Lower lobe of right lung (tissue), 2 donors: ENCODE results near the gene ZNF341. TPM values are rescaled to one million over a fixed set of nuclear protein-coding genes. Genes with fewer than 3 reads are reported as not detected.
A peak's percentile ranks its signal among the peaks of the same experiment; 100 is the strongest.

Experiments
- ATAC-seq, 2 donors: fragments of 200-7000 bp; cut with Tn5 transposase; one replicate each; pipeline ENCODE4 v1.9.1; 2020 to 2022; ENCODE audit warnings: mild to moderate bottlenecking in 2 of 2, moderate library complexity in 2 of 2
- DNase-seq: peaks from one replicate; pipeline ENCODE4 v3.0.0-alpha.2; 2020
- H3K27ac ChIP-seq: fragments of 200-600 bp; one replicate; pipeline ENCODE4 v1.8.0; 2022
- H3K27me3 ChIP-seq: fragments of 200-600 bp; one replicate; pipeline ENCODE4 v1.8.0; 2022; ENCODE audit warnings: low read depth
- H3K36me3 ChIP-seq: fragments of 200-600 bp; one replicate; pipeline ENCODE4 v1.8.0; 2022; ENCODE audit warnings: mild to moderate bottlenecking
- H3K4me1 ChIP-seq: fragments of 200-600 bp; one replicate; pipeline ENCODE4 v1.8.0; 2022
- H3K4me3 ChIP-seq: fragments of 200-600 bp; one replicate; pipeline ENCODE4 v1.8.0; 2022; ENCODE audit warnings: mild to moderate bottlenecking
- H3K9me3 ChIP-seq: fragments of 200-600 bp; one replicate; pipeline ENCODE4 v1.8.0; 2022
- CTCF ChIP-seq: fragments of 200-600 bp; IDR thresholded peaks from one replicate; pipeline ENCODE4 v1.8.0; 2022; ENCODE audit warnings: antibody characterized with exemption, mild to moderate bottlenecking
- intact Hi-C: fragments of 100-400 bp; cut with DNase I; formaldehyde crosslinking; loops from one replicate; pipeline ENCODE4 v1.11.0; 2022
- total RNA-seq: library from RNA; stranded (reverse); fragmentation: NEBNext Ultra II Directional; extraction: Animal tissue kit (Norgen Biotek cat#: 25700); gene quantifications from one replicate; pipeline ENCODE4 v1.2.1, GENCODE V29; 2021
- donor health status: DM: no; HTN: yes; CAD: no; lungs with severe emphysema.

The ZNF341 gene
- total RNA-seq, 1 donor from 2014 or later: 5.6 TPM

DNA sequence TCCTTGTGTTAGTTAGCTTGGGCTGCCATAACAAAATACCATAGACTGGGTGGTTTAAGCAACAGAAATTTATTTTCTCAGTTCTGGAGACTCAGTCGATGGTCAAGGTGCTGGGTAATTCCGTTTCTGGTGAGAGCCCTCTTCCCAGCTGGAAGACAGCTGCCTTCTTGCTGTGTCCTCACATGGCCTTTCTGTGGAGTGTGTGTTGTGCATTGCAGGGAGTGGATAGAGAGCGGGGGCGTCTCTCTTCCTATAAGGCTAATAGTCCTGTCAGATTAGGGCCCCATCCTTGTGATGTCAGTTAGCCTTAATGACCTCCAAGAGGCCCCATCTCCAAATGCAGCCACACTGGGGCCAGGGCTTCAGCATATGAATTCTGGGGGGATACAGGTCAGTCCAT is 98.6 kb downstream of the ZNF341 start:
- Histone ChIP-seq H3K36me3 (peaks cover 6% of the 10 kb centered on the region), H3K27ac (no peak overlapping the region), H3K27me3 (no peaks in the 10 kb centered on the region), H3K9me3 (no peaks in the 10 kb centered on the region), H3K4me1 (peaks cover 88% of the 10 kb centered on the region), H3K4me3 (no peak overlapping the region)
- peak in 1 of 2 donors; percentile 9 for ATAC-seq
- no peak for DNase-seq
- intact Hi-C loops: no loop called here
- no peak for TF ChIP-seq CTCF

- Histone ChIP-seq H3K4me1 (peaks cover 89% of the 10 kb centered on the region), H3K27me3 (no peaks in the 10 kb centered on the region), H3K27ac (peak overlapping the region; percentile 25), H3K4me3 (no peak overlapping the region), H3K36me3 (peaks cover 11% of the 10 kb centered on the region), H3K9me3 (no peaks in the 10 kb centered on the region)
- TF ChIP-seq CTCF: no peak
- intact Hi-C loops: no loop called here
- DNase-seq: no peak
- ATAC-seq: no peak
These were observed 100.5 kb downstream of the ZNF341 start for GRCh38 chr20:33832103-33832804.

DNA sequence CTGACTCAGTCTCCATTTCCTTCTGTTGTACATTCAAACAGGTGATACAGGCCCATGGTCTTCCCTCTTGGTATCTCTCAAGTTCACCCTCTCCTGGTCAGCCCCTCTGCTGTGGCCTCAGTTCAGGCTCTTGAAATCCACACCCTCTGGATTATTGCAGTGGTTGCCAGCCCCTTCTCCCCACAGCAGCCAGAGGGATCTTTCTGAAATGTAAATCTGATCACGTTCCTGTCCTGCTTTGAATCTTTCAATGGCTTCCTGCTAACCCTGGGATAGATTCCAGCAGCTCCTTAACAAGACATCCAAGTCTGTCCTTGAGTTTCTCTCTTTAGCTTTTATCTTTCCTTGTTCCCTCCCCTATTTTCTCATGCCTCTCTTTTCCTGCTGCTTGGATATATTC is 101.5 kb downstream of the ZNF341 start:
- H3K27me3 ChIP-seq: no peaks in the 10 kb centered on the region
- DNase-seq: no peak
- no peak for ATAC-seq
- H3K9me3 ChIP-seq: no peaks in the 10 kb centered on the region
- H3K36me3 ChIP-seq: peaks cover 11% of the 10 kb centered on the region
- TF ChIP-seq CTCF: no peak
- intact Hi-C loops: no loop called here
- H3K4me3 ChIP-seq: no peak overlapping the region
- H3K27ac ChIP-seq: no peak overlapping the region
- H3K4me1 ChIP-seq: peaks cover 89% of the 10 kb centered on the region

DNA sequence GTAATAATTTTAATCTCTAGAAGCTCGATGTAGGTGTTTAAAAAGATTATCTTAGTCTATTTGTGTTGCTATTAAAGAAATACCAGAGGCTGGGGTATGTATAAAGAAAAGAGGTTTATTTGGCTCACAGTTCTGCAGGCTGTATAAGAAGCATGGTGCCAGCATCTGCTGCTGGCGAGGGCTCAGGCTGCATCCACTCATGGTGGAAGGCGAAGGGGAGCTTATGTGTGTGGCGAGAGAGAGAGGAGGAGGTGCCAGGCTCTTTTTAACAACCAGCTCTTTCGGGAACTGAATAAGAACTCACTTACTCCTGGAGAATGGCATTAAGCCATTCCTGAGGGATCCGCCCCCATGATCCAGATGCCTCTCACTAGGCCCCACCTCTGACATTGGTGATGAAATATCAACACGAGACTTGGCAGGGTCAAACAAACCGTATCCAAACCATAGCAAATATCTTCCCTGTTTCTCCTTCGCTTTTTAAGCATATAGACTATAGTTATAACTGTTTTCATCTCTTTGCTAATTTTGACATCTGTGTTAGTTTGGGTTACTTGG is 103.9 kb downstream of the ZNF341 start:
- Histone ChIP-seq H3K4me1 (peaks cover 87% of the 10 kb centered on the region), H3K27ac (no peak overlapping the region), H3K9me3 (no peaks in the 10 kb centered on the region), H3K4me3 (no peak overlapping the region), H3K27me3 (no peaks in the 10 kb centered on the region), H3K36me3 (peaks cover 11% of the 10 kb centered on the region)
- intact Hi-C loops: no loop called here
- TF ChIP-seq CTCF: no peak
- ATAC-seq (peak; percentile 57 to 61), DNase-seq (no peak)

GRCh38 chr20:33836277-33836676 is 104.5 kb downstream of the ZNF341 start:
- no peaks in the 10 kb centered on the region for H3K9me3 ChIP-seq
- DNase-seq (no peak), ATAC-seq (no peak)
- TF ChIP-seq CTCF: no peak
- intact Hi-C loops: no loop called here
- H3K4me1 ChIP-seq: peaks cover 90% of the 10 kb centered on the region
- no peaks in the 10 kb centered on the region for H3K27me3 ChIP-seq
- no peak overlapping the region for H3K27ac ChIP-seq
- H3K4me3 ChIP-seq: no peak overlapping the region
- H3K36me3 ChIP-seq: peaks cover 11% of the 10 kb centered on the region
